Activated CD4-positive, alpha-beta T cell treated with anti-CD3 and anti-CD28 coated beads, Interleukin-10, Interleukin-2, amounts not matched to agents 100 ng/mL and 50 ng/mL, durations not matched to agents 16 hours and 8 hours (primary cell): ENCODE results near the gene SEMA6A.

Experiments used
- DNase-seq: peaks from one replicate; pipeline ENCODE4 v3.0.0-alpha.2; 2020

Gene SEMA6A

DNA sequence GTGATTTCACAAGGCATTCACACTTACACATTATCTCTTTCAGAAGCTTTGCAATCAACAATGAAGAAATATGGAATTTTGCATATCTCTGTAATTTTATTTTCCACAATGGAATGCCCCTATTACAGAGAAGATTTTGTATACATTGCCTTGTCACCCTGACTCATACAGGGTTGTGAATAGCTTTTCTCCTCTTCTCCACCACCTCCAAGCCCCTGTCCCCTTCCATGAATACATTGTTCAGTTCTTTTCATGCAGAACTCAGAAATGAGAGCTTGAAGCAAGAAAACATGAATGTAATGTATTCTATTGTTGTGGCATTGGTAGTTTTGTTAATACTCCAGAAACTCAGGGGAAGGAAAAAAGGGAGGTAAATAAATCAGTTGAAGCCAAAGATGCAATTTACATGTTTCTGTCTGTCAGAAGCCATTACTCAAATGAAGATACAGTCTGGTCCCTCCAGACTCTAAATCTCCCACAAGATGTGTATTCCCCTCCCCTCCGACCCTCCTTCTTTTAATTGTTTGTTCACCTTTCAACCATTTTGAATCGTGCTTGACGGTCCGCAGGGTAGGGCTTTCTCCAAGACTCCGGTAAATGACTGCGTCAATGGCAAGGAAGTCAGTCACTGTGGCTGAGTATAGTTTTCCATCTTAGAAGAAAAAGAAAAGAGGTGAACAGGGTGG is 86.1 kb downstream of the SEMA6A start:
- DNase-seq = no peak

DNA sequence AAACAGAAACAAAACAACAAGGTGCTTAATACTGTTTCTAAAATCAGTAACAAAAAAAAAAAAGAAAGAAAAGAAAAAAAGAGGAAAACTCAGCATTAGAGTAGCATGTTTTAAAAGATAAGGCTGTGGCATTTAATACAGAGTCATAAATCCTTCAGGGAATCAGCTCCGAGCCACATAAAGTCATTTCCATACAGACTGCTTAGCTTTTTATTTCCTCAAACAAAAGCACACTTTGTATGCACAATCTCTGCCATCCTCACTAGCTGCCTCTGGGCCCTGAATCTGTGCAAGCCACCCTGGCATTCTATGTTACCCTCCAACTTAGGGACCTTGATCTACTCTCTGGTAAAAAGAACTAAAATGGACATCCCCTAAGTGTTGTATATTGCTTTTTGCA is 87.6 kb downstream of the SEMA6A start:
- DNase-seq = no peak

DNA sequence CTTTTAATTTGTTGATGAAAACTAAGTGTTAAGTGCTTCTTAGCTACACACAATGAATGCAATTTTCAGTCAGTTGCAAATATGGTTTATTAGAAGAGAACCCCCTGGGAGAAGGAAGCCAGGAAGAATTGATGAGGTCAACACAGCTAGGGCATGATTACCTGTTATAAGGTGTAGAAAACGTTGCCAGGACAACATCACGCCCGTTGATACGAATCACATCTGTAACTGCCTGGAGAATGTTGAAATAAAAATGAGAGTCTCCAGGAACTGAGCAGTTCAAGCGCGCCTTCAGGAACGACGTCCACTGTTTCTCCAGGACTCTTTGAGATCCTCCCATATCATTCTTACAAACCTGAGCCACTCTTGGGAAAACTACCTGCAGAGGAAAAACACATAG is 88.0 kb downstream of the SEMA6A start:
- DNase-seq = no peak

DNA sequence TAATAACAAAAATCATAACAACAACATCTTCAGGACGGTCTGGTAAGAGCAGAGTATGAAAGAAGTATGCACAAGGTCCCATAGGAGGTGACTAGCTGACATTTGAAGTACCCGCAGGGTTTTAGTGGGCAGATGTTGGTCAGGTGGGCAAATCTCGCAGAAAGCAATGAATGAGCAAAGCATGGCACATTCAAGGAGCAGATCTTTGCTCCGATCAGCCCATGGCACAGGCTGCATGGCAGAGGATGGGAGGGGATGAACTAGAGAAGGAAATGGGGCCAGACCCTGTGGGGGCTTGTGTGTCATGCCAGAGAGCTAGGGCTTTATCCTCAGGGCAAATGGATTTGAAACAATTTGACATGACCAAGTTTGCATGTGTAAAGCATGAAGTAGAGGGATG is 90.0 kb downstream of the SEMA6A start:
- DNase-seq = no peak

DNA sequence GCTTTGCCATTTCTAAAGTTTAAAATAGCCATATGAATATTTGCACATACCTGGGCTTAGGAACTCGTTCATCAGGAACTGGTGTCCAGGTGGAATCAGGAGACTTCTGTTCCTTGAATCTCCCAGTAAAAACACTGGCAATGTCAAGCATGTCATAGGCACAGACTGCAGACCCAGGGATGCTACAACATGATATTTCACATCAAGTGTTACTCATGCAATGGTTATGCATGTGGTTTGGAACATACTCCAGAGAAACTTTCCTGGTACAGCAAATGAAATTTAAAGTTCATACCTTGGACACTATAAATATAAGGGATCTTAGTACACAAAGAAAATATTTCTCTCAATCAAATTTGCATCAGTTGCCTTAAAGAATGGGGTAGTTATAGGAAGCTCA is 92.2 kb downstream of the SEMA6A start:
- no peak for DNase-seq

DNA sequence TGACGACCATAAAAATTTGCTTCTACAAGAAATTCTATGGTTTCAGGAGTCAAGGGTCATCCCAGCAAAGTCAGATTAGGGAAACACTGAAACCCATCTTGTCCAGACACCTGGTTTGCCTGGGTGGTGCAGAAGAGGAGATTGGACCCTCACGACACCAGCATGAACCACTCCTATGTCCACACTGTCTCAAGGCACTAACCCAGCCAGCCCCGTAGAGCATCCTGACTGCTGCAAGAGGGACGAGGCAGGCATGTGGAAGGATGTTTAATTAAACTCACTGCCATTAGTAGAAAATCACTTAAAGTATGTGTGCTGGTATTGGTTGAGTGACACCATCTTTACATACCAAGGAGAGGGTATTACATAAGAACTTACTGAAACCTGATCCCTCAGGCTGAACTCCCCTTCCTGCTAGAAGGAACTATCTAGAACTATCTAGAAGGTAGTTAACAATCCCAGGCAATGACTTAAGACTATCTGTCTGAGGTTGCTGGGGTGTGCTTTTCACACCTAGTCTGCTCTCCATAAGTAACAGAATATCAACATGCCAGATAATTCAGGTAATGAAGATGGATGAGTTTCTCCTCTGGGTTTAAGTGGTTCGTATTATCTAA is 93.6 kb downstream of the SEMA6A start:
- no peak for DNase-seq

DNA sequence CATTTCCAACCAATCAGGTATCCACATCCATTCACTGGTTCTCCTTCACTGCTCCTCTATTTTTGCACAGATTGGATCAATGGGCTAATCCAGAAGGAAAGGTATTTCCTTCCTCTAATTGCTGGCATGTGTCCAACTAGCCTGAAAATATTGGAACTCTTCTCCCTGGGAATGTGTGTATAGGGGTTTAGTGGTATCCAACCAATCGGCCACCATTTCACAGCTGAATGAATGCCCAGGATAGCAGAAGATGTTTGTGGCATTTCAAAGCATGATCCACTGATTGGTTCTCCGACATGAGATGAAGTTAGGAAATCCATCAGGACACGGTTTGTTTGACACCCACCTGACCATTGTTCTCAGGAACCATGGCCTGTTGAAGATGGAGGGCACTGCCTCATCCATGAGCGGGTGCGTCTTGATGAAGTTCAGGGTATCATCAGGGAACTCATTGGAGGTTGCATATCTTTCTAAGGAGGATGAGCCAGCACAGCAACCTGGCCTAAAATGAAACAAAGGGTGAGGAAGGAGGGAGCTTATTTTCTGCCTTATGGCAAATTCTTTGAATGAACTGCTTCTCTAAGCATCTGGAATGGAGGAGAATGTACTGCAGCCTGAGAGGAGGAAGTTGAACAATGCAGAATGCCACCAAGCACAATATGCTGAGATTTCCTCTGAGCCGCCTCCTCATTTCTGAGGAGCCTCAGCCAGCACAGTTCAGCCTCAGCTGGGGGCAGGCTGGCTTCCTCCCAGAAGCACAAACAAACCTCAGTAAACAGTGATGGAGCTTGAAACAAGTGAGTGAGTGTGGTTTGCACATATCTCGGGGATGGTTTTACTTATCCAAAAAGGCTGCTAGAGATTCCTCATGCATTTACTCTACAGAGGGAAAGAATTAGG is 94.6 kb downstream of the SEMA6A start:
- DNase-seq = no peak

DNA sequence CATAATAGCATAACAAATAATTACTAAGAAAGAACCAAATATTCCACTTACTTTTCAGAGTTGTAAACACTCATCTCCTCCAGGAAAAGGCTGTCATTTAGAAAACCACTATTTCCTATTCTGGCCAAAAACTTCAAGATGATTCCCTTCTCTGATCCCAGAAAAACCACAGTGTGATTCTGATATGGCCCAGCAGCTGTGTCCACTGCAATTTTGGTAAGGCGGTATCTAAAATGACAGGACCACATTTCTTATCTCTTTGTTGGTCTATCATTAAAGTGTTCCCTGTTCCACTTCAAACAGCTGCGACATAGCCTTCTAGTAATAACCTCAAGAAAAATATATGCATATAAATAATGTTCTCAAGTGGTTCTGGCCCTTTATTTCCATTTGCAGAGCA is 96.1 kb downstream of the SEMA6A start:
- no peak for DNase-seq

DNA sequence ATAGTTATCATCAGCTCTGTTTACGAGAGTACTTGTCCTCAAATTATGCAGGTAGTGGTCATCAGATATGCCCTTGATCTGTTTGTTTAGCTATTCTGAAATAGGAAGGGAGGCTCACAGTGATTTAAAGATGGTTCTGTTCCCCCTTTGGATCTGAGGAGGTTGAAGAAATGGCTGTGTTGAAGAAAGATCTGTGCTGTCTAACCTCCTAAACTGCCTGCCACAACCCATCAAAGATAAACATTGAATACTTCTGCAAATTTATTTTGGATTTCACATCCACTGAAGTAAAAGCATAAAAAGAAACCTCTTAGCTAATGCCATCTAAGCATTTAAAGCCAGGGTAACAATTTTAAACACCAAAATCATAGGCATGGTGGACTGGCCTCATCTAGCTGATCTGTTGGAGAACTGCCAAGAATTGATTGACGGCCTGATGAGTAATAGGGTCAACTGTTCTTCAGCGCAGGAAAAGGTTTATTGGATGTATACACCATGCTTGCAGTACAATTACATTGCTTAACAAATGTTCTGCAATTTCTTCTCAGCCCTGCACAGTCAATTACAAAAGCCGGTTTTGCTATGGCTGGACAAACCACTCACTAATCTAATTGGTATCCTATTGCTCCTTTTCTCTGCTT is 97.6 kb downstream of the SEMA6A start:
- no peak for DNase-seq

DNA sequence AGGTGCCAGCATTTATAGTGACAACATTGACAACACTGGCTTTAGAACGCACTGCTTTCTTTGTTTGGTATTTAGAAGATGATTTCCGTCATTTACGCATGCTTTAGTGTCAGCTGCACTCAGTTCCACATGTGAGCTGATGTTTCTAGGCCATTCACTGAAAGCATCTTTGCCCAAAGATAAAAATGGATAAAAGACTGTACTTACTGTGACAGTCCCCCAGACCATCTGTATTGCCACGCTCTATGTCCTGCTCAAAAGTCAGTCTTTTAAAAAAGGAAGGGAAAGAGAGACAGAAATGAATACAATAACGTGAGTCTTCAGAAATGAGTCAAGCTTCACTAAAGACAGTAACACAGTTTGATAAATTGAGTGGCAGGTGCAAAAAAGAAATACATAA is 99.3 kb downstream of the SEMA6A start:
- DNase-seq = no peak

DNA sequence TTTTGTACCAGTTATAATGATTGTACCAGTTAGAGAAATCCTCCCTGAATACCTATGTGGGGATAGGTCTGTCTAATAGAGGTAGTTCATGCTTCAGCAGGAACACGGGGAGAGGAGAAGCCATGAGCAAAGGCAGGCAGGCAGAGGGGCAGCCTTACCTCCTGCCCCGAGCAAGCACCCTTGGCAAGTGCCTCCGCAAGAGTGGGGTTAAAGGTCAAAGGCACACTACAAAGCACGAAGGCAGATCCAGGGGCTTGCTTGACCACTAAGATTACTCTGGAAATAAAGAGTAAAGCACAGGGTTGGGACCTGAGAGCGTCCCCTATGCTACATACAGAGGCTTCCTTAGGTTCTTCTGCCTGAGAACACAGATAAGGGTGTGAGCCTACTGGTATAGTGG is 100.9 kb downstream of the SEMA6A start:
- no peak for DNase-seq

DNA sequence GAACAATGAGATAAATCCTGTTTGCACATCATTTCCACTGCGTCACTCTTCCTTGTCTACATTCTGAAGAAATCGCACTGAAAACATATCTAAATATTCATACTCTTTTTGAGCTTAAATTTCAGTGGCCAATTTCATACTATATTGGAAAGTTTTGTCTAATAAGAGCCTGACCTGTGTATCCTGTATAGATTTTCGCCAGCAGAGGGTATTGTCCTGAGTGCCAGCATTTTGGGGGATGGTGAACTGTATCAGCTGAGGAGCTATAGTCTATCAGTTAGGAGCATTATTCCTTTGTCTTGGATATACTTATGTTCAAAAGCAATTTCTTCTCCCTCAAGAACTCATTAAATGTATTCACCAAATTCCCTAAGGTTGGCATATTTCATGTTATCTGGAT is 102.3 kb downstream of the SEMA6A start:
- no peak for DNase-seq

DNA sequence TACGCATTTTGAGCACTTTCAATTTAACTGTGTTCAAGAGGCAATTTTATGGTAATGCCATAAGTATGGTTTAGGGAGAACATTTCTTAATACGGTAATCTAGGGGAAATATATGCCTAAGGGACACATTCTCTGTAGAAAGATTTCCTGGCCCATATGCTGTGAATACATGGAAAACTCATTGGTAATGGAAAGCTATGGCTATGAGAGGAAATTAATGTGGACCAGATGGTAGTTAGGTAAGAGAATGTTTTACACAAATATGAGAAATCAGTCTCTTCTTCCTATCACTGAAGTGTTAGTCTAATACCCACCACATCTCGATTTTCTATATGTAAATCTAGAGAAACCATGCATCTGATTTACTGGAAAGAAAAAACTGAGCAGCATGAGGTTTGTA is 105.0 kb downstream of the SEMA6A start:
- no peak for DNase-seq

DNA sequence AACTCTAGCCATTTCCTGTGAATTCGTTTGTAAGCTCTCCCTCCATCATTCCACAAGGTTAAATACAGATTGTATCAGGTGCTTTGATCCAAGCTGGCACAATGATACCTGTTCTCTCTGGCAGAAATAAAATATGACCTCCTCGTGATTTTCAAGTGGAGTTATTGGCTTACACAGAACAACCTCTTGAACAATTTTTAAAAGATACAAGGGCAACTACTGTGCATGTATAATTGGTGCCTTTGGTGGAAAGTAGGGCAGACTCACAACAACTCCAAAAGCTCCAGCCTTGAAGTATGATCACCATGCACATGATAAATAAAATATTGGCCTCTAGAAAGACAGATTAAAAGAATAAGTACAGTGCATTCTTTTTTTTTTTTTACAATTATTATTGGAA is 106.0 kb downstream of the SEMA6A start:
- DNase-seq = no peak

DNA sequence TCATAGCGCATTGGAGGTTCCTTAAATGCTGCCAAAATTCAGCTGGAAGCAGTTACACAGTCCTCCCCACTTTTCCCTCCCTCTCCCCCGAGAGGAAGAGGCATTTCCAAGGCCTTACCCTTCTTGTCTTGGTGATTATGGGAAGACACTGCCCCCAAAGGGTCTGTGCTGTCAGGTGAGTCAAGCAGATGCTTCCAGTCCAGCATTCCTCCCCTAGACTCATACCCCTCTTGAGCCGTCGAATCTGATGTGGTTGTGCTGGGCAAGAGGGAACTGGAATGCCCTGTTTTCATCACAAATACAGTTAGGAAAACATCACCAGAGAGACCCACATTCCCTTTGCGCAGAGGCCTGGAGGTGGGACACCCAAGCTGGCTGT is 107.2 kb downstream of the SEMA6A start:
- DNase-seq = no peak

DNA sequence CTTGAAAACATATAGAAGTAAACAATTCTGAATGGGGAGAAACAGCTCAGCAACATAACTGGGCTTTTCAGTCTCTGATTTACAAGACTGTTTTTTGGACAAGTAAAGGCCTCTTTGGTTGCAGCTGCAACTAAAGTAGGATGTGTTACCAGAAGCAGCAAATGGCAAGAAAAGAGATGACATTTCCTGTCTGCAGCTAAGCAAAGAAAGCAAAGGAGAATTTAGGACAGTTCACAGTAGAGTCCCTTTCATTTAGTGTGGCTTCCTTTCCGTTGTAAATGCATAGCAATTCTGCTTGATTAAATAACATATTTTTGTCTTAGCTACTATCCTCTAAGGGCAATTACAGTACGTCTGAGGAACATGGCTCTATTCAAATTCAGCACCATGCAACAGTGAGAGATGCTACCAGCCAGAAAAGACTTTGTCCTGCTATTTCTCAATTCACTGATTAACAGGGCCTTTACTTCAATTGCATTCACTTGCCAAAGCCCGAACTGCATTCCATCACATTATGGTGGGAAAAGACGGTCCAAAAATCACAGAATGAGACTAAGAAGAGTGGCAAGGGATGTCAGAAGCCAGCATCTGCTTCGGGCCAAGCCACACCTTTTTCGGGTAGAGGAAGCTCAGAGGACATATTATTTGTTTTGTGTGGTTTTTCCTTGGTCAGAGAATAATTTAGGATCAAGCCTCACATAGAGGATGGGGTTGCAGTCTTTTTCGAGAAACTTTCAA is 107.7 kb downstream of the SEMA6A start:
- DNase-seq = no peak

DNA sequence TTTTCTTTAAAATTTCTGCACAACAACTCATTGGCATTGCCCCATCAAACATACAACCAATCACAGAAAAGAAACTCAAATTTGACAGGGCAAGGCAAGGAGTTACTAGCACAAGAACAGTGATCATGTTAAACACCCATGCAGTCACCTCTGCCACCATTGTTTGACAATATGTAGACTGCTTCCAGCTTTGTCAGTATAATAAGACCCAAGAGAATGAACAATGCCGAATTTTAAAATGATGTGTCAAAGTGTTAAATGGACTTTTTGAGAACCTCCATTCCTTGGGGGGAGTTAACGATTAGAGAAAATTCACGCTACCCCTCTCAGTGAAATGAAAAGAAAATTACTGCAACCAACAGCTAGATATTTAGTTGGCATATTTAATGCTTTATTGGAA is 109.2 kb downstream of the SEMA6A start:
- DNase-seq = no peak

DNA sequence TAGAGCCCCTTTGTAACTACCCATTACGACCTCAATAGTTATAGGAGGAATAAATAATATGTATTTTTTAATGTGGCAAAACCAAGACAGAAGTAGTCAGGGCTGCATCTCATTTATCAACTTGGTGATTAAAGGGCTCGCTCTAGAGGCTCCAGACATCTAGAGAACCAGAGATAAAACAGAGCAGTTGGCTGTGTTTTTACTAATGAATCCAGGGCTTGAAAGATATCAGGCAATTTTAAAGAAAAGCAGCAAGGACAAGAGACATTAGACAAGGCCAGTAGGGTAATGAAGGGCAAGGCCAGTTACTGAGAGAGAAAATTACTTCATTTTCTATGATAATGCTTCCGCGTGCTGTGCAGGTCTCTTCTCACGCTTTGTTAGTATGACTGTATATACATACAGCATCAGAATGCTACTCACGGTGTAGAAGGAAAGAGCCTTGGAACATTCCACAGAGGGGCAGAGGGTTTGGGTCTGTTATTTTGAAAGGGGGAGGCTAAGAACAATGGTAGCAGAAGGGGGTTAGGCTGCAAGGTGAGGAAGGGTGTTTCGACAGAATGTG is 110.4 kb downstream of the SEMA6A start:
- DNase-seq = no peak

DNA sequence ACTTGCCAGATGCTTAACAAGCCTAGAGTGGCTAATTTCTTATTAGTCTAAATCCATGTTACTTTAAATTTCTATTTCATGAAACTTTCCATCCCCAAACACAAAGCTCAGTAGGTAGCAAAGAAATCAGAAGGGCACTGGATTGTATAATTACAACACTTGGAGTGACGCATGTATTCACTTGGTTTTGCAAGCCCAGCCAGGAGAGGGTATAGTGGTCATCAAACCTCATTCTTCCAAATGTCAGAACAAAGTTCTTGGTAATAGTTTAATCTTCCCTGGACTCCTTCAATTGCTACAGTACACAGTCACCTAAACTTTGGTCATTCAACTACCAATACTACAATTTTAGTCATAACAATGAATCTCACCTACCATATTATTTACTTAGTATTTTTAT is 112.1 kb downstream of the SEMA6A start:
- DNase-seq = no peak

DNA sequence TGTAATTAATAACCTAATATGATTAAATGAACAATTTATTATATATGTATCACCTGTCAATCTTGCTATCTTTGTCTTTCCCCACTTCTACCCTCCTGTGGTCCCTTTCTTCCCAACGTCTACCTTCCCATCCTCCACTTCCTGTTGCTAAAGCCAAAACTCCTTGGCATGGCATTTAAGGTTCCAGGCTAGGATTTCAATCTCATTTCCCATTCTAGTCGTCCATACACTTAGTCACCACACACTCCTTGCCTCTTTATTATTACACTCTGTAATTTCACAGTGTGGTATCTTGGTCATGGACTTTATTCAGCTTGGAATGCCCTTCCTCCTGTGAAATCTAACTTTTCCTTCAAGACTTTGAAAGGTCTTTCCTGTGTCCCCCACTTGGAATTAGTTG is 115.3 kb downstream of the SEMA6A start:
- no peak for DNase-seq

DNA sequence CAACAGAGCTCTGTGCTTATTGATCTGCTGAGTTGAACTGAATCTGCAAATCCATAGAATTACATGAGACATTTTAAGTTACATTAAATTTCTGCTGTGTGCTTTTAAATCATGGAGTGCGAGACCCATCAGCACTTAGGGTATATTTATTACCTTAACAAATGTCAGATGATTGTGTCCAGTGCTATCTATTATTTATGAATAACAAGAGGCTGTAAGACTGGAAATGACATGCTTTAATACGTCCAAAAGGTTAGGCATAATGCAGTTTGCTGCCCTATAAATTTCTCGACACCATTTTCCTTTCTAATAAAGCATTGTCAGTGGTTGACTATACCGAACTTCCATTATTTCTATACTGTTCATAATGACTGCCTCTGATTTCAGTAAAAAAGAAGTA is 117.6 kb downstream of the SEMA6A start:
- DNase-seq = no peak

DNA sequence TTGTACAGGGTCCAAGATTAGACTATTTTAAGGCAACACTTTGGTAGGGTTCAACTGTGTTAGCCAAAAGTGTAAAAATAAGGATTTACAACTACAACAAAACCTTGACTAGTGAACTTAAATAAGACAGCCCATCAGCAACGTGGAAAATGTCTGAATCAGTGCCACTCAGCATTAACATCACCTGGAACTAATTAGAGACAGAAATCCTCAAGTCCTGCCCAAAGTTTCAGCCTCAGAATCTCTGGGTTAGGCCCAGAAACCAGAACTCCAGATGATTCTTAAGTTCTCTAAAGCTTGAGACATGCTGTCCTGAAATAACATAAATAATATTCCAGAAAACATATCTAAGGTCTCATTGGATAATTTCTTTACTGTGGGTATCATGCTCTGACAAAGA is 118.6 kb downstream of the SEMA6A start:
- DNase-seq = no peak

DNA sequence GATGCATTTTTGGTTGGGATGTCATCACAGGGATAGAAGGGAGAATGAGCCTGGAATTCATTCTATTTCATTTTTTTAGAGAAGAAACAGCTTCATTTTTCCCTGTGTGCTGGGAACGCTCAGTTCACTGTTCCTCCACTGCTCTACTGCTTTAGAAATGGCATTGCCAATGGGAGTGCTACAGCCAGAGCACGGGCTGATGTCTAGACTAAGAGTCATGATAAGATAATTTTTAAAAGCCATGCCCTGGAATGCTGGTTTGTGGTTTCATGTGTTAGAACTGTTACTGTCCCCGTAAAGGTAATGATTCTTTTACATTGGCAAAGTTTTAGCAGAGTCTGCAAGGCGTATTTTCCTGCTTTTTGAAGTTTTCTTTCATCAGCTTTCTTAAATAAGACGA is 119.6 kb downstream of the SEMA6A start:
- DNase-seq = no peak
